SK-N-SH (cell line): Measurements from ENCODE around the gene TRAPPC6A. TPM values are rescaled to one million over a fixed set of nuclear protein-coding genes. Genes with fewer than 3 reads are reported as not detected.

Experiments
- CTCF ChIA-PET: fragments of 300-600, 350-600 bp; formaldehyde crosslinking; extraction: SDS; loops from one replicate; lab custom pipeline; 2021; lab: Yijun Ruan, JAX
- POLR2A ChIA-PET: fragments of 350-600 bp; sonication (Branson Sonifier 250); formaldehyde crosslinking; extraction: SDS; loops from one replicate; lab custom pipeline; 2020; ENCODE audit warnings: antibody characterized with exemption, inconsistent platforms; lab: Yijun Ruan, JAX
- DNase-seq: peaks from one replicate; pipeline ENCODE4 v3.0.0; 2012
- H2AFZ ChIP-seq: fragments of 200-600 bp; sonication (generic); 2 replicates; pipeline ENCODE4 v1.8.1; 2016; ENCODE audit warnings: antibody characterized with exemption, mild to moderate bottlenecking, low read depth
- H3F3A ChIP-seq: fragments of 200-600 bp; sonication (generic); replicated peaks from 2 replicates; pipeline ENCODE3; 2016; ENCODE audit warnings: antibody characterized with exemption, mild to moderate bottlenecking; ENCODE audit not compliant: insufficient read depth
- H3K27ac ChIP-seq, 2 experiments: fragments of 200-500 bp in 1 of 2; fragments of 200-600 bp in 1 of 2; sonication (Bioruptor generic) in 1 of 2; sonication (generic), shearing (Covaris generic) in 1 of 2; 2 replicates each; pipeline versions ENCODE4 v1.5.1 to v1.6.1; 2014 to 2016; ENCODE audit warnings: low read depth in 2 of 2, inconsistent platforms in 1 of 2, low read length in 1 of 2, mild to moderate bottlenecking in 1 of 2, mixed read lengths in 1 of 2
- H3K27me3 ChIP-seq: fragments of 200-600 bp; sonication (generic), shearing (Covaris generic); 2 replicates; pipeline ENCODE4 v1.6.1; 2016; ENCODE audit warnings: mixed run types; ENCODE audit not compliant: insufficient read depth
- H3K36me3 ChIP-seq, 2 experiments: fragments of 200-500 bp in 1 of 2; fragments of 200-600 bp in 1 of 2; sonication (Bioruptor generic) in 1 of 2; sonication (generic) in 1 of 2; replicated peaks in 1 of 2; 2 replicates each; pipeline versions ENCODE3 to v1.5.1; 2014 to 2016; ENCODE audit warnings: low read length in 1 of 2, mild to moderate bottlenecking in 1 of 2; ENCODE audit not compliant: insufficient read depth in 2 of 2, control insufficient read depth in 1 of 2
- H3K4me1 ChIP-seq, 2 experiments: fragments of 200-500 bp in 1 of 2; fragments of 200-600 bp in 1 of 2; sonication (Bioruptor generic) in 1 of 2; sonication (generic), shearing (Covaris generic) in 1 of 2; 2 replicates each; pipeline versions ENCODE4 v1.5.1 to v1.6.1; 2014 to 2016; ENCODE audit warnings: low read depth in 1 of 2, low read length in 1 of 2, mixed run types in 1 of 2; ENCODE audit not compliant: insufficient read depth in 2 of 2, control insufficient read depth in 1 of 2
- H3K4me2 ChIP-seq: fragments of 200-600 bp; sonication (generic), shearing (Covaris generic); 2 replicates; pipeline ENCODE4 v1.6.1; 2017; ENCODE audit warnings: mixed run types
- H3K4me3 ChIP-seq, 2 experiments: fragments of 200-500 bp in 1 of 2; fragments of 200-600 bp in 1 of 2; sonication (Bioruptor generic) in 1 of 2; sonication (generic), shearing (Covaris generic) in 1 of 2; 2 replicates each; pipeline versions ENCODE4 v1.5.1 to v1.8.1; 2014 to 2016; ENCODE audit warnings: low read depth in 2 of 2, inconsistent platforms in 1 of 2, low read length in 1 of 2, mild to moderate bottlenecking in 1 of 2, mixed read lengths in 1 of 2, moderate library complexity in 1 of 2
- H3K79me2 ChIP-seq: fragments of 200-600 bp; sonication (generic); 2 replicates; pipeline ENCODE4 v1.8.1; 2017; ENCODE audit warnings: mild to moderate bottlenecking; ENCODE audit not compliant: insufficient read depth
- H3K9ac ChIP-seq: fragments of 200-600 bp; sonication (generic); 2 replicates; pipeline ENCODE4 v1.6.1; 2017; ENCODE audit warnings: mixed run types
- H3K9me2 ChIP-seq: fragments of 200-600 bp; sonication (generic); 2 replicates; pipeline ENCODE4 v1.6.1; 2017; ENCODE audit warnings: mixed run types
- H3K9me3 ChIP-seq: fragments of 200-600 bp; sonication (generic); 2 replicates; pipeline ENCODE4 v1.6.1; 2017; ENCODE audit warnings: mixed run types, mild to moderate bottlenecking, moderate library complexity
- H4K20me1 ChIP-seq: fragments of 200-600 bp; sonication (generic); 2 replicates; pipeline ENCODE4 v1.6.1; 2017; ENCODE audit warnings: mild to moderate bottlenecking, mixed run types; ENCODE audit not compliant: insufficient read depth
- EP300 ChIP-seq, 2 experiments: IDR thresholded peaks; 2 replicates each; pipeline versions ENCODE4 v1.4.0 to v1.6.1; 2012; ENCODE audit warnings: borderline replicate concordance in 1 of 2, low read depth in 1 of 2, low read length in 1 of 2
- FOSL2 ChIP-seq: IDR thresholded peaks from 2 replicates; pipeline ENCODE4 v1.4.0; 2012; ENCODE audit warnings: low read depth, mild to moderate bottlenecking, moderate library complexity, borderline replicate concordance
- FOXJ3 ChIP-seq: sonication (generic); formaldehyde crosslinking; IDR thresholded peaks from 2 replicates; pipeline ENCODE4 v1.5.1; 2020; ENCODE audit warnings: mild to moderate bottlenecking, missing genetic modification reagents
- GABPA ChIP-seq: IDR thresholded peaks from 2 replicates; pipeline ENCODE4 v1.4.0; 2012; ENCODE audit warnings: low read depth, mild to moderate bottlenecking
- GATA2 ChIP-seq: sonication (generic); formaldehyde crosslinking; IDR thresholded peaks from 2 replicates; pipeline ENCODE4 v1.5.0; 2020; ENCODE audit warnings: mild to moderate bottlenecking, missing genetic modification reagents
- IRF3 ChIP-seq: fragments of 150-350 bp; IDR thresholded peaks from 2 replicates; pipeline ENCODE4 v1.6.1; 2016; ENCODE audit warnings: mild to moderate bottlenecking, low read depth, low read length
- JUND ChIP-seq: IDR thresholded peaks from 2 replicates; pipeline ENCODE4 v1.4.0; 2012
- MAX ChIP-seq: IDR thresholded peaks from 2 replicates; pipeline ENCODE4 v1.4.0; 2012; ENCODE audit warnings: low read depth
- MEF2A ChIP-seq: IDR thresholded peaks from 2 replicates; pipeline ENCODE4 v1.4.0; 2012; ENCODE audit warnings: low read depth, borderline replicate concordance
- MXI1 ChIP-seq: IDR thresholded peaks from 2 replicates; pipeline ENCODE4 v1.6.1; 2012; ENCODE audit warnings: mild to moderate bottlenecking, low read depth, low read length, improper control_type of control experiment
- NFIC ChIP-seq: IDR thresholded peaks from 2 replicates; pipeline ENCODE4 v1.4.0; 2012; ENCODE audit warnings: borderline replicate concordance
- POLR2AphosphoS5 ChIP-seq: IDR thresholded peaks from 2 replicates; pipeline ENCODE4 v1.6.1; 2012; ENCODE audit warnings: low read depth, low read length
- RFX5 ChIP-seq: IDR thresholded peaks from 2 replicates; pipeline ENCODE4 v1.6.1; 2012; ENCODE audit warnings: mild to moderate bottlenecking, improper control_type of control experiment, low read length
- RXRA ChIP-seq: IDR thresholded peaks from 2 replicates; pipeline ENCODE4 v1.4.0; 2012; ENCODE audit warnings: low read depth, mild to moderate bottlenecking, borderline replicate concordance
- TAF1 ChIP-seq: IDR thresholded peaks from 2 replicates; pipeline ENCODE4 v1.6.1; 2012; ENCODE audit warnings: low read depth, mild to moderate bottlenecking, low read length, moderate library complexity, borderline replicate concordance
- TEAD4 ChIP-seq: IDR thresholded peaks from 2 replicates; pipeline ENCODE4 v1.4.0; 2012; ENCODE audit warnings: mild to moderate bottlenecking, borderline replicate concordance; ENCODE audit not compliant: insufficient read depth
- USF2 ChIP-seq: fragments of 150-350 bp; IDR thresholded peaks from 2 replicates; pipeline ENCODE4 v1.6.1; 2017; ENCODE audit warnings: antibody characterized with exemption, low read length, low read depth, borderline replicate concordance
- YY1 ChIP-seq: IDR thresholded peaks from 2 replicates; pipeline ENCODE4 v1.4.0; 2012; ENCODE audit warnings: low read depth, mild to moderate bottlenecking
- WGBS: methylation state at CpG from one replicate; pipeline ENCODE4 v1.1.6; 2017; ENCODE audit warnings: low lambda C conversion rate; 5-methylcytosine and 5-hydroxymethylcytosine counted together
- polyA plus RNA-seq, 3 experiments: library from polyadenylated mRNA; depleted of rRNA; stranded (reverse); fragments of >200 nt; gene quantifications; 2 replicates each; pipeline ENCODE4 v1.2.3, GENCODE V29; 2012

TRAPPC6A gene
- polyA plus RNA-seq, 1 of the 3 experiments (the other 2 are of a cell fraction): 59.0 TPM

GRCh38 chr19:45142016-45142725 lies 35.9 kb downstream of the TRAPPC6A start:
- Histone ChIP-seq H3K9ac (no peak overlapping the region), H4K20me1 (0 out of 2 replicates have a peak, but pooled peaks cover 8% of the 10 kb centered on the region), H3F3A (no peaks in the 10 kb centered on the region), H3K4me3 (no peak overlapping the region), H3K36me3 (peaks cover 0 to 40% of the 10 kb centered on the region in 2 experiments), H3K79me2 (peaks cover 9% of the 10 kb centered on the region; the same call in 1 of the 2 replicates), H3K9me2 (no peaks in the 10 kb centered on the region), H3K27me3 (no peaks in the 10 kb centered on the region), H3K27ac (no peak overlapping the region), H3K9me3 (no peaks in the 10 kb centered on the region), H3K4me2 (no peak overlapping the region), H2AFZ (no peak overlapping the region), H3K4me1 (peaks cover 0 to 14% of the 10 kb centered on the region in 2 experiments; a peak in 1 of 4 replicates)
- no peak for DNase-seq
- no peak for TF ChIP-seq MXI1
- no peak for TF ChIP-seq RFX5
- TF ChIP-seq RXRA: no peak
- TF ChIP-seq GATA2 (CRISPR knock-in tag): no peak
- TF ChIP-seq NFIC: no peak
- TF ChIP-seq YY1: no peak
- TF ChIP-seq FOXJ3 (CRISPR knock-in tag): no peak
- TF ChIP-seq TEAD4: no peak
- no peak for TF ChIP-seq USF2
- no peak for TF ChIP-seq MEF2A
- TF ChIP-seq EP300 (IDR thresholded peaks at IDR 0.05; ENCODE audit: borderline replicate concordance in 1 of 2, low read depth in 1 of 2, low read length in 1 of 2): no peak
- no peak for TF ChIP-seq TAF1
- TF ChIP-seq GABPA: no peak
- TF ChIP-seq MAX: no peak
- no peak for TF ChIP-seq FOSL2
- TF ChIP-seq JUND: no peak
- TF ChIP-seq POLR2AphosphoS5: no peak
- TF ChIP-seq IRF3: no peak
- 96% methylated on average over 13 of the region's 33 CpGs for WGBS
- ChIA-PET POLR2A (no interaction called here), CTCF (interaction anchor here (0.5 to 2.0 kb wide), 6 partner anchors 10 to 539 kb away, joined by 3 to 8 read pairs (median 3); partner anchors contain the start of gene NKPD1)
